Temporal lobe (tissue), 1 donor: Measurements from ENCODE around the gene ESCO1. TPM values are rescaled to one million over a fixed set of nuclear protein-coding genes. Genes with fewer than 3 reads are reported as not detected.

Source experiments
- total RNA-seq: library from RNA; depleted of rRNA; stranded (reverse); fragments of >200 nt; gene quantifications from one replicate; pipeline ENCODE4 v1.2.3, GENCODE V29; 2014

ESCO1 gene
- total RNA-seq, 1 donor from 2014 or later = 30.7 TPM

Other genes starting within 250 kb of the ESCO1 start
- 16.7 TPM for gene SNRPD1, start 11.6 kb upstream of the ESCO1 start, total RNA-seq
- 6.6 TPM for gene ABHD3, start 104.1 kb upstream of the ESCO1 start, total RNA-seq
- gene MIB1, start 140.1 kb upstream of the ESCO1 start, total RNA-seq = 56.1 TPM